BE2C (cell line): Measurements from ENCODE around the gene LRCH2.
"Not testable (repeated sequence)": the region's sequence is repeated elsewhere in the genome, so short reads cannot be mapped to it uniquely, and the experiment has no call there.

Source experiments
- DNase-seq: peaks from one replicate; pipeline ENCODE4 v3.0.0-alpha.2; 2020
- H3K27me3 ChIP-seq: fragments of 250-450 bp; sonication (Bioruptor Pico); 2 replicates; pipeline ENCODE4 v1.5.1; 2020; ENCODE audit warnings: mild to moderate bottlenecking
- H3K36me3 ChIP-seq: fragments of 250-450 bp; sonication (Bioruptor Pico); 2 replicates; pipeline ENCODE4 v1.5.1; 2020; ENCODE audit warnings: mild to moderate bottlenecking
- H3K4me1 ChIP-seq: fragments of 250-450 bp; sonication (Bioruptor Pico); 2 replicates; pipeline ENCODE4 v1.5.1; 2020
- H3K4me3 ChIP-seq: 2 replicates; pipeline ENCODE4 v1.5.1; 2011; ENCODE audit warnings: low read depth, low read length
- H3K9me3 ChIP-seq: fragments of 250-450 bp; sonication (Bioruptor Pico); 2 replicates; pipeline ENCODE4 v1.5.1; 2020
- CTCF ChIP-seq: IDR thresholded peaks from 2 replicates; pipeline ENCODE4 v1.5.1; 2012; ENCODE audit warnings: mild to moderate bottlenecking, low read depth, low read length

LRCH2 gene

GRCh38 chrX:115237056-115237455 lies 3.2 kb upstream of the LRCH2 start:
- Histone ChIP-seq H3K9me3 (no peaks in the 10 kb centered on the region), H3K36me3 (no peaks in the 10 kb centered on the region), H3K4me1 (no peaks in the 10 kb centered on the region), H3K27me3 (no peaks in the 10 kb centered on the region), H3K4me3 (no peak overlapping the region)
- no peak for DNase-seq
- no peak for TF ChIP-seq CTCF

DNA sequence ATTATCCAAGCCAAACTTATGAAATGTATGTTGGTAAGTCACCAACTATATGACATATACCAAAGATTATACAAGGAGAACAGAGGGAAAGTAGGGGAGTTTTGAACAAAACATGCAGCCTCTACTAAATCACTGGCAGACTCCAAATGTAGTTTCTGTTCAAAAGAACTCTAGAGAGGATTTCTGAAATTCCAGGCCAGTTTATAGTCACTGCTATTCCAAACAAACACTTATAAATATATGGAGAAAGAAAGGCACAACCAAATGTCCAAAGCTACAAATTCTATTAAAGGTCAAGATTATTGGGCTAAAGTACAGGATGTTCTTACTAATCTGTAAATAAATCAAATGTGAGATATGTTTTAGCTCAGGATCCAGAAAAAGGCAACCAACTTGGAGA lies 2.7 kb upstream of the LRCH2 start:
- no peaks in the 10 kb centered on the region for H3K4me1 ChIP-seq
- no peak for DNase-seq
- H3K4me3 ChIP-seq, result no peak overlapping the region
- H3K36me3 ChIP-seq, result no peaks in the 10 kb centered on the region
- H3K9me3 ChIP-seq, result no peaks in the 10 kb centered on the region
- no peaks in the 10 kb centered on the region for H3K27me3 ChIP-seq
- TF ChIP-seq CTCF, result no peak

- no peaks in the 10 kb centered on the region for H3K27me3 ChIP-seq
- H3K4me3 ChIP-seq, result peak overlapping the region; percentile 79
- DNase-seq, result no peak
- TF ChIP-seq CTCF, result no peak
- no peaks in the 10 kb centered on the region for H3K36me3 ChIP-seq
- H3K4me1 ChIP-seq, result 0 out of 2 replicates have a peak, but pooled peaks cover 4% of the 10 kb centered on the region
- no peaks in the 10 kb centered on the region for H3K9me3 ChIP-seq
Measured at GRCh38 chrX:115234461-115234860, 565 bp upstream of the LRCH2 start.

- no peaks in the 10 kb centered on the region for H3K36me3 ChIP-seq
- H3K4me1 ChIP-seq, result 0 out of 2 replicates have a peak, but pooled peaks cover 5% of the 10 kb centered on the region
- H3K9me3 ChIP-seq, result no peaks in the 10 kb centered on the region
- H3K27me3 ChIP-seq, result no peaks in the 10 kb centered on the region
- TF ChIP-seq CTCF, result no peak
- peak overlapping the region; percentile 79 for H3K4me3 ChIP-seq
- no peak for DNase-seq
Measured at GRCh38 chrX:115232933-115233496, 881 bp downstream of the LRCH2 start.

DNA sequence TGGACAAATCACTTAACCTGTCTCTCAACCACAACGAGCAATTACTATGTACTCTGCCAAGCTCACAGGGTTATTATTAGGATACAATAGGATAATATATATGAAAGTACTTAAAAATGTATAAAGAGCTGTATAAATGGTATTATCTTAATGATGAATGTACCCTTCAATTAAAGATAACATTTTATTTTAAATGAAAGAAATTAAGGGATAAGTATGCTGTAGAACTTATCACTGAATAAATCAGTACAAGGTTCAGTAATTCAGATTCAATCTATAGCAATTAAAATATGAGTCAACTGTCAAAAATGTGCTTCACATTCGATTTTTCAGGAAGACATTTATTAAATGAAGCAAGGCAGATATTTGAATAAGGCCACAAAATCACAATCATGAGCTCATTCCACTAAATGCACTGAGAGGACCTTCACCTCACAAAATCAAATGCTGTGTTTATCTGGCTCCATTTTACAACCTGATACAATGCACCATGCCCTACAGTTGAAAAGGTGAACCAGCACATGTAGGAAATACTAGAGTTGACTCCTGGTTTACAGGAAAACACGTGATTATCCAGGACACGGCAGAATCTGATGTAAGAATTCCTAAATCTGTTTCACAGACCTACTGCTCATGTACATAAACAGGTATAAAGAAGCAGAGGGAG lies 4.4 kb downstream of the LRCH2 start:
- peak overlapping the region; percentile 23; the same call in 1 of the 2 replicates for H3K4me3 ChIP-seq
- no peaks in the 10 kb centered on the region for H3K36me3 ChIP-seq
- no peaks in the 10 kb centered on the region for H3K9me3 ChIP-seq
- no peak for TF ChIP-seq CTCF
- DNase-seq, result no peak
- 0 out of 2 replicates have a peak, but pooled peaks cover 5% of the 10 kb centered on the region for H3K4me1 ChIP-seq
- no peaks in the 10 kb centered on the region for H3K27me3 ChIP-seq

- no peaks in the 10 kb centered on the region for H3K36me3 ChIP-seq
- peak; percentile 21 for DNase-seq
- peak; percentile 69 for TF ChIP-seq CTCF
Measured at GRCh38 chrX:115226929-115227328, 7.0 kb downstream of the LRCH2 start.

DNA sequence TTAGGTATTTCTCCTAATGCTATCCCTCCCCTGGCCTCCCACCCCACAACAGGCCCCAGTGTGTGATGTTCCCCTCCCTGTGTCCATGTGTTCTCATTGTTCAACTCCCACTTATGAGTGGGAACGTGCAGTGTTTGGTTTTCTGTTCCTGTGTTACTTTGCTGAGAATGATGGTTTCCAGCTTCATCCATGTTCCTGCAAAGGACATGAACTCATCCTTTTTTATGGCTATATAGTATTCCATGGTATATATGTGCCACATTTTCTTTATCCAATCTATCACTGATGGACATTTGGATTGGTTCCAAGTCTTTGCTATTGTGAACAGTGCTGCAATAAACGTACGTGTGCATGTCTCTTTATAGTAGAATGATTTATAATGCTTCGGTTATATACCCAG lies 16.6 kb downstream of the LRCH2 start:
- H3K4me3 ChIP-seq, H3K9me3 ChIP-seq, DNase-seq, H3K36me3 ChIP-seq, H3K4me1 ChIP-seq, H3K27me3 ChIP-seq: not testable (repeated sequence)

More at GRCh38 chrX:115226929-115227328, 7.0 kb downstream of the LRCH2 start:
- 0 out of 2 replicates have a peak, but pooled peaks cover 5% of the 10 kb centered on the region for H3K4me1 ChIP-seq
- H3K27me3 ChIP-seq, result no peaks in the 10 kb centered on the region
- H3K4me3 ChIP-seq, result no peak overlapping the region
- H3K9me3 ChIP-seq, result no peaks in the 10 kb centered on the region
